Ishikawa (cell line): ENCODE results near the gene TARS3.

Source experiments
- CEBPB ChIP-seq: IDR thresholded peaks from 2 replicates; pipeline ENCODE4 v1.6.1; 2012
- CREB1 ChIP-seq: IDR thresholded peaks from 2 replicates; pipeline ENCODE4 v1.6.1; 2012; ENCODE audit warnings: low read depth
- EGR1 ChIP-seq: IDR thresholded peaks from 2 replicates; pipeline ENCODE4 v1.6.1; 2012
- EP300 ChIP-seq: IDR thresholded peaks from 2 replicates; pipeline ENCODE4 v1.6.1; 2012; ENCODE audit warnings: borderline replicate concordance
- FOXM1 ChIP-seq: IDR thresholded peaks from 2 replicates; pipeline ENCODE4 v1.6.1; 2012; ENCODE audit warnings: low read depth, borderline replicate concordance
- MAX ChIP-seq: IDR thresholded peaks from 2 replicates; pipeline ENCODE4 v1.6.1; 2012
- NFIC ChIP-seq: IDR thresholded peaks from 2 replicates; pipeline ENCODE4 v1.6.1; 2012
- RAD21 ChIP-seq: IDR thresholded peaks from 2 replicates; pipeline ENCODE4 v1.6.1; 2012; ENCODE audit warnings: low read depth
- REST ChIP-seq: IDR thresholded peaks from 2 replicates; pipeline ENCODE4 v1.6.1; 2012; ENCODE audit warnings: low read depth, mild to moderate bottlenecking
- TAF1 ChIP-seq: IDR thresholded peaks from 2 replicates; pipeline ENCODE4 v1.6.1; 2012; ENCODE audit warnings: low read depth, mild to moderate bottlenecking
- TCF12 ChIP-seq: IDR thresholded peaks from 2 replicates; pipeline ENCODE4 v1.6.1; 2012; ENCODE audit warnings: low read depth
- TEAD4 ChIP-seq: IDR thresholded peaks from 2 replicates; pipeline ENCODE4 v1.6.1; 2012
- USF1 ChIP-seq: IDR thresholded peaks from 2 replicates; pipeline ENCODE4 v1.6.1; 2012
- YY1 ChIP-seq: IDR thresholded peaks from 2 replicates; pipeline ENCODE4 v1.6.1; 2012; ENCODE audit warnings: low read depth
- ZBTB7A ChIP-seq: IDR thresholded peaks from 2 replicates; pipeline ENCODE4 v1.6.1; 2012; ENCODE audit warnings: low read depth

Gene TARS3

GRCh38 chr15:101617390-101617965 is 106.8 kb downstream of the TARS3 start:
- TF ChIP-seq CREB1 (no peak), TEAD4 (no peak), YY1 (no peak), TAF1 (no peak), REST (no peak), CEBPB (no peak), FOXM1 (no peak), EP300 (no peak), ZBTB7A (no peak), USF1 (no peak), MAX (no peak), NFIC (no peak), RAD21 (no peak), EGR1 (no peak), TCF12 (no peak)

- TF ChIP-seq CREB1 (no peak), NFIC (peak; percentile 81), TCF12 (no peak), USF1 (peak; percentile 33; the same call in 1 of the 2 replicates), ZBTB7A (0 out of 2 replicates have a peak, but pooled peaks have one; percentile 53), MAX (peak; percentile 68), TEAD4 (peak; percentile 45; the same call in 1 of the 2 replicates)
Observed at GRCh38 chr15:101615986-101616848, 108.1 kb downstream of the TARS3 start.

- TF ChIP-seq EP300 (no peak), NFIC (no peak), MAX (no peak), CREB1 (no peak), FOXM1 (no peak), EGR1 (no peak), RAD21 (no peak), YY1 (no peak), USF1 (no peak), TCF12 (no peak), REST (no peak), TAF1 (no peak), CEBPB (no peak), ZBTB7A (no peak), TEAD4 (no peak)
Observed at GRCh38 chr15:101615414-101615985, 108.8 kb downstream of the TARS3 start.

GRCh38 chr15:101614761-101615160 is 109.5 kb downstream of the TARS3 start:
- no peak for TF ChIP-seq TCF12
- no peak for TF ChIP-seq RAD21
